Measurements from ENCODE around the gene PBX3.

DNA sequence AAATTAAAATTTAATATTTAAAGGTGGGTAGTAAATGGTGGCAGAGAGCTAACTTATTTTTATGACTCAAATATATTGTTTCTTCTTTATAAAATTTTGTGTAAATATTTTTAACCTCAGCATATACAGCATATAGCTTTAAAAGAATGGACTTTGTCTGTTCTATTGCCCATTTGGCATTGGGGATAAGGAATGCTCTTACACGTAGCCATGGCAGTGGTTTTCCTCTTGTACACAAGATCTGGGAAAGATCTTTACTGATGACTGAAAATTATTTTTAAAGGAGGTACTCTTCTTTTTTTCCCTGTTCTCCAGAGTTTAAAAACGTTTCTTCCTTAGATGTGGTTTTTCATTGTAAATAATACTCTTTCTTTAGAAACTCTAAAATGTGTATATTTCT, 75.0 kb downstream of the PBX3 start:
- TF ChIP-seq SP1 (CRISPR knock-in tag; IDR thresholded peaks at IDR 0.05) (no peak), CTCF (IDR thresholded peaks at IDR 0.05 in 2 of 3, conservative IDR thresholded peaks at IDR 0.05 in 1 of 3; ENCODE audit: insufficient read depth in 2 of 3, low read depth in 1 of 3, low read length in 3 of 3) (no peak), ZNF24 (IDR thresholded peaks at IDR 0.05) (no peak), JUNB (CRISPR knock-in tag; conservative IDR thresholded peaks at IDR 0.05) (no peak), CREB1 (IDR thresholded peaks at IDR 0.05) (no peak), CREB1 (CRISPR knock-in tag; IDR thresholded peaks at IDR 0.05) (no peak), TRIM28 (IDR thresholded peaks at IDR 0.05) (no peak)
- TF ChIP-seq, protein P1, sequence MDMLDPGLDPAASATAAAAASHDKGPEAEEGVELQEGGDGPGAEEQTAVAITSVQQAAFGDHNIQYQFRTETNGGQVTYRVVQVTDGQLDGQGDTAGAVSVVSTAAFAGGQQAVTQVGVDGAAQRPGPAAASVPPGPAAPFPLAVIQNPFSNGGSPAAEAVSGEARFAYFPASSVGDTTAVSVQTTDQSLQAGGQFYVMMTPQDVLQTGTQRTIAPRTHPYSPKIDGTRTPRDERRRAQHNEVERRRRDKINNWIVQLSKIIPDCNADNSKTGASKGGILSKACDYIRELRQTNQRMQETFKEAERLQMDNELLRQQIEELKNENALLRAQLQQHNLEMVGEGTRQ (CRISPR knock-in tag; IDR thresholded peaks at IDR 0.05) = no peak
- TF ChIP-seq, protein P2, sequence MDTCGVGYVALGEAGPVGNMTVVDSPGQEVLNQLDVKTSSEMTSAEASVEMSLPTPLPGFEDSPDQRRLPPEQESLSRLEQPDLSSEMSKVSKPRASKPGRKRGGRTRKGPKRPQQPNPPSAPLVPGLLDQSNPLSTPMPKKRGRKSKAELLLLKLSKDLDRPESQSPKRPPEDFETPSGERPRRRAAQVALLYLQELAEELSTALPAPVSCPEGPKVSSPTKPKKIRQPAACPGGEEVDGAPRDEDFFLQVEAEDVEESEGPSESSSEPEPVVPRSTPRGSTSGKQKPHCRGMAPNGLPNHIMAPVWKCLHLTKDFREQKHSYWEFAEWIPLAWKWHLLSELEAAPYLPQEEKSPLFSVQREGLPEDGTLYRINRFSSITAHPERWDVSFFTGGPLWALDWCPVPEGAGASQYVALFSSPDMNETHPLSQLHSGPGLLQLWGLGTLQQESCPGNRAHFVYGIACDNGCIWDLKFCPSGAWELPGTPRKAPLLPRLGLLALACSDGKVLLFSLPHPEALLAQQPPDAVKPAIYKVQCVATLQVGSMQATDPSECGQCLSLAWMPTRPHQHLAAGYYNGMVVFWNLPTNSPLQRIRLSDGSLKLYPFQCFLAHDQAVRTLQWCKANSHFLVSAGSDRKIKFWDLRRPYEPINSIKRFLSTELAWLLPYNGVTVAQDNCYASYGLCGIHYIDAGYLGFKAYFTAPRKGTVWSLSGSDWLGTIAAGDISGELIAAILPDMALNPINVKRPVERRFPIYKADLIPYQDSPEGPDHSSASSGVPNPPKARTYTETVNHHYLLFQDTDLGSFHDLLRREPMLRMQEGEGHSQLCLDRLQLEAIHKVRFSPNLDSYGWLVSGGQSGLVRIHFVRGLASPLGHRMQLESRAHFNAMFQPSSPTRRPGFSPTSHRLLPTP (IDR thresholded peaks at IDR 0.05; ENCODE audit: borderline replicate concordance, extremely low read depth, insufficient read length) = no peak
- TF ChIP-seq, protein P3, sequence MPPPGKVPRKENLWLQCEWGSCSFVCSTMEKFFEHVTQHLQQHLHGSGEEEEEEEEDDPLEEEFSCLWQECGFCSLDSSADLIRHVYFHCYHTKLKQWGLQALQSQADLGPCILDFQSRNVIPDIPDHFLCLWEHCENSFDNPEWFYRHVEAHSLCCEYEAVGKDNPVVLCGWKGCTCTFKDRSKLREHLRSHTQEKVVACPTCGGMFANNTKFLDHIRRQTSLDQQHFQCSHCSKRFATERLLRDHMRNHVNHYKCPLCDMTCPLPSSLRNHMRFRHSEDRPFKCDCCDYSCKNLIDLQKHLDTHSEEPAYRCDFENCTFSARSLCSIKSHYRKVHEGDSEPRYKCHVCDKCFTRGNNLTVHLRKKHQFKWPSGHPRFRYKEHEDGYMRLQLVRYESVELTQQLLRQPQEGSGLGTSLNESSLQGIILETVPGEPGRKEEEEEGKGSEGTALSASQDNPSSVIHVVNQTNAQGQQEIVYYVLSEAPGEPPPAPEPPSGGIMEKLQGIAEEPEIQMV (tag; conservative IDR thresholded peaks at IDR 0.05; ENCODE audit: low read depth) = no peak
- TF ChIP-seq, protein P4, sequence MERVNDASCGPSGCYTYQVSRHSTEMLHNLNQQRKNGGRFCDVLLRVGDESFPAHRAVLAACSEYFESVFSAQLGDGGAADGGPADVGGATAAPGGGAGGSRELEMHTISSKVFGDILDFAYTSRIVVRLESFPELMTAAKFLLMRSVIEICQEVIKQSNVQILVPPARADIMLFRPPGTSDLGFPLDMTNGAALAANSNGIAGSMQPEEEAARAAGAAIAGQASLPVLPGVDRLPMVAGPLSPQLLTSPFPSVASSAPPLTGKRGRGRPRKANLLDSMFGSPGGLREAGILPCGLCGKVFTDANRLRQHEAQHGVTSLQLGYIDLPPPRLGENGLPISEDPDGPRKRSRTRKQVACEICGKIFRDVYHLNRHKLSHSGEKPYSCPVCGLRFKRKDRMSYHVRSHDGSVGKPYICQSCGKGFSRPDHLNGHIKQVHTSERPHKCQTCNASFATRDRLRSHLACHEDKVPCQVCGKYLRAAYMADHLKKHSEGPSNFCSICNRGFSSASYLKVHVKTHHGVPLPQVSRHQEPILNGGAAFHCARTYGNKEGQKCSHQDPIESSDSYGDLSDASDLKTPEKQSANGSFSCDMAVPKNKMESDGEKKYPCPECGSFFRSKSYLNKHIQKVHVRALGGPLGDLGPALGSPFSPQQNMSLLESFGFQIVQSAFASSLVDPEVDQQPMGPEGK (CRISPR knock-in tag; IDR thresholded peaks at IDR 0.05; ENCODE audit: borderline replicate concordance) = no peak
